T-helper 1 cell treated with Interleukin-12 subunit alpha and Interleukin-12 subunit beta and Interleukin-4 antibody, amounts not matched to agents 30 ng/mL and 1 ng/mL, for 36 hours (primary cell): ENCODE results near the gene ATXN7L1. TPM values are rescaled to one million over a fixed set of nuclear protein-coding genes. Genes with fewer than 3 reads are reported as not detected.

ENCODE experiments used
- intact Hi-C: fragments of 100-400 bp; cut with micrococcal nuclease; formaldehyde crosslinking; loops from one replicate; pipeline ENCODE4 v1.15.1; 2024
- total RNA-seq: library from RNA; stranded (reverse); gene quantifications from 2 replicates; pipeline ENCODE4 v1.2.3, GENCODE V29; 2022

ATXN7L1 gene
- total RNA-seq, 1 donor from 2014 or later = 13.5 TPM

GRCh38 chr7:105861224-105861623, 15.2 kb downstream of the ATXN7L1 start:
- intact Hi-C loops = no loop called here

DNA sequence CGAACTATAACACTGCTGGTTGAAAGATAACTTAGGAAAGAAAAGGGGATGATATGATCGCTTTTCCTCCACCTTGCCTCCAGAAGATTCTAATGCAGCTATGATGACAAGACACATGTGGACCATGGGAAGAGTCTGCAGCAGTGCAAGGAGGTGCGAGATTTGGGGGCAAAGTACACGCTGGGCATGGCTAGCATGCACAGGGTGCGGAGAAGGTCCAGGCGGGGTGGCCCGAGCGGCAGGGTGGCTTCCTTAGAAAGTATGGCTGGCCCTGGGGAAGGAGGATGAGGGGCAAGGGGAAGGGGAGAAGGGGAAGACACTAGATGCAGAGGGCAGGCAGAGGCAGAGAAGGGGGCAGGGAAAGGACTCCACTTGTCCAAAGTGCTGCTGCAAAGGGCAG, 15.6 kb downstream of the ATXN7L1 start:
- intact Hi-C loops = no loop called here

GRCh38 chr7:105857009-105857952, 19.1 kb downstream of the ATXN7L1 start:
- intact Hi-C loops = no loop called here

- intact Hi-C loops = no loop called here
Measured at GRCh38 chr7:105854498-105854897, 21.9 kb downstream of the ATXN7L1 start.

- intact Hi-C loops = no loop called here
Measured at GRCh38 chr7:105853931-105854419, 22.4 kb downstream of the ATXN7L1 start.

- intact Hi-C loops = no loop called here
Measured at GRCh38 chr7:105851064-105851463, 25.3 kb downstream of the ATXN7L1 start.

GRCh38 chr7:105849122-105849855, 27.1 kb downstream of the ATXN7L1 start:
- intact Hi-C loops = loop anchor here (1.0 to 5.0 kb wide), 6 partner anchors 27 to 498 kb away; partner anchors contain the start of gene ATXN7L1

DNA sequence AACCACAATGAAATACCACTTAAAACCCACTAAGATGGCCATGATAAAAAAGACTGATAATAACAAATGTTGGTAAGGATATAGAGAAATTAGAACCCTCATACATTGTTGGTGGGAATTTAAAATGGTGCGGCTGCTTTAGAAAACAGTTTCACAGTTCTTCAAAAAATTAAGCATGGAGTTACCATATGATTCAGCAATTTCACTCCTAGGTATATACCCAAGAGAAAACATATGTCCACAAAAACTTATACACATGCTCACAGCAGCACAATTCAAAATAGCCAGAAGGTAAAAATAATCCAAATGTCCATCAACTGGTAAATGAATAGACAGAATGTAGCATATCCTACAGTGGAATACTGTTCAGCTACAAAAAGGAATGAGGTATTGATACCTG, 30.0 kb downstream of the ATXN7L1 start:
- intact Hi-C loops = loop anchor here (5.0 kb wide), 1 partner anchor 169 kb away; no protein-coding TSS in a partner anchor

- intact Hi-C loops = loop anchor here (5.0 kb wide), 1 partner anchor 167 kb away; no protein-coding TSS in a partner anchor
Measured at GRCh38 chr7:105844681-105845080, 31.7 kb downstream of the ATXN7L1 start.

- intact Hi-C loops = no loop called here
Measured at GRCh38 chr7:105841866-105842265, 34.5 kb downstream of the ATXN7L1 start.

- intact Hi-C loops = no loop called here
Measured at GRCh38 chr7:105840981-105841749, 35.2 kb downstream of the ATXN7L1 start.

DNA sequence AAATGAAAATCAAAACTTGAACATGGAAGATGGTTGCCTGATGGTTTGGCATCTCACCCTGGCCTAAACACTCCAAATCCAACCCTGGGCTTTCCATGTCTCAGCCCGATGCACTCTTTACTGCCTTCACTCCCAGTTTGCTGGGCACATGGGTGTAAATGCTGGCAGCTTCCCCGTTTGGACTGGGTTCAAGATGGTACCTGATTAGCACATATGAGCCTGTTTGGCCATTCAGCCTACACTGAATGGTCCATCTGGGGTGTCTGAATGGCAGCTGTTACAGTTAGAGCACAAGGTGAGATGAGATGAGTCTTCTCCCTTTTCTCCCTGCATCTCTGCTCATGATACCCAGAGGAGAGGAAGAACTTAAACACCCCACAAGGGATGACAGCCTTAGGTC, 37.1 kb downstream of the ATXN7L1 start:
- intact Hi-C loops = no loop called here

DNA sequence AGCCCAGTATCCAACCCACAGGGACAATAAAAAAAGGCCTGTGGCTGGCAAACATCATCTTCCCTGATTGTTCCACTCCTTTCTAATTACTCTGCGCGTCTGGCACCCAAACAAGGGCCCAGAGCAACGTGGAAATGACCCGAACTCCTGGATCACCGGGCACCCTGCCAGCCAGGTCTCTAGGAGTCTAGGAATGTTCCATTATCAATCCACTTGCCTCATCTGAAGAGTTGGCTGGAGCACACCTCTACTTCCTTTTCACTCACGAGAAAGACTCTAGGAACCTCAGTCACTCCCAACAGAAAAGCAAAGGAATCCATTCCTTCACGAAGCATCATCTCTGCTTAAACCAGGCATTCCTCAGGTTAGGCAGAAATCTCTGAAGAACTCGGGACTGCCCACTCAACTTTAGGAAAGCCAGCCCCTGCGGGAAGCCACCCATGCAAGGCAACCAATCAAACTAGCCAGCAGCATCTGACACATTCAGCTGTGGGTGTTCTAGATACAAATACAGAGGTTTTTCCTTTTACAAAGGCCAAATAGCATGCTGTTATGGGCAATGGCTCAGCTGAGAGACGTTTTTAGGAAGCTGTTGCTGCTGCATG, 37.7 kb downstream of the ATXN7L1 start:
- intact Hi-C loops = no loop called here

DNA sequence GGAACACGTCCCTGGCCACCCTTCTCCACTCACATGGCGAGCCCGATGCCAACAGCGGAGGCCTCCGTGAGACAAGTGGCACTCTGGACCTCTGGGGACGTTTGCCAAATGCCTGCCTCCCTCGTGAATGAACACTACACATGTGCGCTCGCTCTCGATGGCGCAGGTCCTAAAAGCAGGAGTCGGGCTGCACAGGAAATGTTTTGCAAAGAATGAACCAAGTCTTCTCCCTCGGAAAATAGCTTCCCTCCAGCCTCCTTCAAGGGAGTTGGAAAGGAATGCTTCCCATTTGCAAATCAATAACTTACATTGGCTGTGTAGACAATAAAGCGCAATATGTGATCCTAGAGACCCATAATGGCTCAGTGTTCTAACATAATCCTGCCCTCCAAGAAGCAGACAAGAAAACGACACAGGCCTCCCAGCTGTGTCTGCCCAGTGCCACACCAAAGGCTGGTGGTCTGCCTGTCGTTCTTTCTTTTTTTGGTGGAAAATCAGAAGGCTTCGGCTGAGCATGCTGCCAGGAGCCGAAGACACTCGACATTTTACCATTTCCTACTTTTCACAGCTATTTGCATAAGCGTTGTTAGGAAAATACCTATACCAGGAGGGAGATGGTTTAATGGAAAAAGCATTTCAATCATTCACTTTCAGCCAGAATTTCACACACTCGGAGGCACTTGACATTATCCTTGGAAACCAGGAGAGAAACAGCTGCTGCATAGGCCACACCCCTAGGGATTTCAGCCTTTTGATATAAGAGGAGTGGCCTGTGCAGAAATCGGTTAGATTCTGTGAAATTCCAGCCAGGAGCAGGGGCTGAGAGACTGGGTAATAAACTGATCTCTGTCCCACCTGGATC, 38.4 kb downstream of the ATXN7L1 start:
- intact Hi-C loops = no loop called here

GRCh38 chr7:105835441-105835840, 41.0 kb downstream of the ATXN7L1 start:
- intact Hi-C loops = no loop called here

GRCh38 chr7:105831824-105832535, 44.4 kb downstream of the ATXN7L1 start:
- intact Hi-C loops = no loop called here

DNA sequence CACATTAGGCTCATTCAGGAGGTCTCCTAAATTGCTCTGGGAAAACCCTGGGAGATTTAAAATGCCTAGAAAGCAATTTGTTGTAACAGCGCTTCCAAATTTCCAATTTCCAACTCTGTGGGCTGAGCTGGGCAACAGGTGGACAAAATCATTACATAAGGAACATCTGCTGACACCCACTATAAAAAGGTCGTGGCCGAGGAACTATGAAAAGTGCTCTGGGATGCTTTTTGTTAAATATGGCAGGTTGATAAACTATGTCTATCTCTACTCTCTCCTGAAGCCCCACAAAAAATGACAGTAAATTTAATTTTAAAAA, 45.1 kb downstream of the ATXN7L1 start:
- intact Hi-C loops = no loop called here

DNA sequence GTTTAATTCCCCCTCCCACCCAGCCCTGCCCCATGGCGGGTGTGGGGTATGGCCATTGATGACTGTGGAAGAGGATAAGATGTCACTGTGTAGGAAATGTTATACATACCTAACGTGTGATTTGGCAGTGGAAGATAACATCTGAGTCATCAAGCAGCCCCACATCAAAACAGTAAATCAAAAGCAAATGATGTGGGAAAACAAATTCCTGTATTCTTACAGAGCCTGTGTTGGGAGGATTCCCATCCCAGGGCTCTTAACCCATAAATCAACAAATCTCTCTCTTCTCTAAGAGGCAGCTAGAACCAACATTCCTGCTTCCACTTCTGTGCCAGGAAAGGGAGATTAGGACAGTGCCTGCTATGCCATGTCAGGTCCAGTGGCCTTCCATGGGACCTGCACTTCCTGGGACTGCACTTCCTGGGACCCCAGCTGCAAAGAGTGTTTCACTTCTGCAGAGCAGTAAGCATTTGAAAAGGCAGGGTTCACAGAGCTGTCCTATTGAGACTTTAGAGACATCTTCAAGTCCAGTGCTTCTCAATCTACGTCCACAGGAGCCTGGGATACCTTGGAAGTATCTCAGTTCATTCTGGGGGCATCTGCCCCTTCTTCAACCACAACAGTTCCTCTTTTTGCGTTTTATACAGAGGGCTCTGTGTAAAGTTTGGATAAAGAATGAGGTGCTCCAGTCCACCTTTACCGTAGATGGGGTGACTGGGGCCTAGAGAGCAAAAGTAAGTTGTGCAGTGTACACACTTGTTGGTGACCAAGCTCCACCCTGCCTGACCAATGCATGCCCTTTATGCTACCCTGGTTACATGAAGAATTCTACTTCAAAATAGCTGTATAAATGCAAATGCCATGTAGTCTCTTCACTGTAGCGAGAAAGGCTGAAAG, 45.7 kb downstream of the ATXN7L1 start:
- intact Hi-C loops = no loop called here
